Thoracic aorta (tissue), 2 donors: Measurements from ENCODE around the gene WNK1. TPM values are rescaled to one million over a fixed set of nuclear protein-coding genes. Genes with fewer than 3 reads are reported as not detected.
"Not testable (repeated sequence)": the region's sequence is repeated elsewhere in the genome, so short reads cannot be mapped to it uniquely, and the experiment has no call there.

Source experiments
- ATAC-seq: fragments of 150-250 bp; one replicate; pipeline ENCODE4 v1.8.0; 2017; ENCODE audit warnings: low read depth; ENCODE audit not compliant: insufficient number of reproducible peaks, low FRiP score
- DNase-seq: peaks from one replicate; pipeline ENCODE4 v3.0.0-alpha.2; 2020; ENCODE audit warnings: low spot score
- H3K27ac ChIP-seq, 2 donors: fragments of 200-600 bp; sonication (generic); 1 replicate in 1 of 2; 2 replicates in 1 of 2; pipeline ENCODE4 v1.5.1; 2016; ENCODE audit warnings: mild to moderate bottlenecking in 2 of 2, moderate library complexity in 2 of 2
- H3K27me3 ChIP-seq: fragments of 200-600 bp; sonication (generic); replicated peaks from 2 replicates; pipeline ENCODE4 v1.6.0; 2016; ENCODE audit warnings: mild to moderate bottlenecking; ENCODE audit not compliant: insufficient read depth
- H3K36me3 ChIP-seq: fragments of 200-600 bp; sonication (generic); one replicate; pipeline ENCODE4 v1.5.1; 2016
- H3K4me1 ChIP-seq, 2 donors: fragments of 200-600 bp; sonication (generic); 1 replicate in 1 of 2; 2 replicates in 1 of 2; pipeline versions ENCODE4 v1.5.1 to v1.6.0; 2016; ENCODE audit warnings: low read depth in 2 of 2, mild to moderate bottlenecking in 1 of 2; ENCODE audit not compliant: control insufficient read depth in 1 of 2
- H3K4me3 ChIP-seq: fragments of 200-600 bp; sonication (generic); 2 replicates; pipeline ENCODE4 v1.5.1; 2016; ENCODE audit warnings: mild to moderate bottlenecking
- H3K9me3 ChIP-seq: fragments of 200-600 bp; sonication (generic); 2 replicates; pipeline ENCODE4 v1.5.1; 2016
- CTCF ChIP-seq: fragments of 200-600 bp; sonication (generic); IDR thresholded peaks from one replicate; pipeline ENCODE4 v1.5.1; 2019; ENCODE audit warnings: antibody characterized with exemption
- total RNA-seq, 2 donors: library from RNA; depleted of rRNA; stranded (reverse); fragments of >200 nt; gene quantifications; one replicate each; pipeline versions ENCODE4 v1.1.0 to v1.2.3, GENCODE V29; 2016

Gene WNK1
- total RNA-seq: 100 to 1,000 TPM; 191 to 197 TPM

- Histone ChIP-seq H3K36me3 (no peaks in the 10 kb centered on the region), H3K4me3 (peak within 1 kb of the TSS; percentile 89), H3K4me1 (peaks cover 20 to 26% of the 10 kb centered on the region in 2 donors), H3K27me3 (no peaks in the 10 kb centered on the region), H3K9me3 (no peaks in the 10 kb centered on the region), H3K27ac (peak within 1 kb of the TSS; percentile 96 to 97)
- ATAC-seq (peak; percentile 72), DNase-seq (peak; percentile 92)
- no peak for TF ChIP-seq CTCF
Measured at GRCh38 chr12:751999-752694, at the start of gene WNK1. Gene WNK1 (plus strand): TSS chr12:752579. CDS start chr12:753566, 987 bp downstream.

DNA sequence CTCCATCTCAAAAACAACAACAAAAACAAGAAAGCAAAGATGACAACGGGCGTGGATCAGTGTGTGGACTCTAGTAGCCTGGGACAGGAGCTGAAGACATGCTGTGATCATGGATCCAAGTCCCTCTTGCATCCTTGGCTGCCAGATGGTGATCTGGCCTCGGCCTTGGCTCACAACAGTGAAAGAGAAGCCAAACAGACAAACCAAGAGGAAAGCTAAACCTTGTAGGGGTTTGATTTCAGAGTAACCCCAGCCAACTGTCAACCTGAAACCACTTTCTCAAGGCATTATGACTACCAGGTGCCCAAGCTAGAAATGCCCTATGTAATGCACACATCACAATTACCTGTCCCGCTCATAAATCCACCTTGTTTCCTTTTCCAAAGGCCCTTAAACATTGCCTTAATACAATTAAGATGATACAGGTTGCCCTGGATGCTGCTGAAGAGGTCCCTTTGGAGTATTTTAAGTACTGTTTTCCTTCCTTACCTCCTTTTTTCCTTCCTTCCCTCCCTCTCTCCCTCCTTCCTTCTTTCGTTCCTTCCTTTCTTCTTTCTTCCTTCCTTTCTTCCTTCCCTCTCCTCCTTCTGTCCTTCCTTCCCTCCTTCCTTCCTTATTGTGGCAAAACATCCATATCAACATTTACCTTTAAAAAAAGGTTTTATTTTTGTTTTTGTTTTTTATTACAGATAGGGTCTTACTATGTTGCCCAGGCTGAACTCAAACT lies 47.7 kb upstream of the WNK1 start:
- H3K9me3 ChIP-seq: no peaks in the 10 kb centered on the region
- DNase-seq: no peak
- no peak for TF ChIP-seq CTCF
- no peaks in the 10 kb centered on the region for H3K4me1 ChIP-seq
- no peak for ATAC-seq
- H3K36me3 ChIP-seq: no peaks in the 10 kb centered on the region
- no peak overlapping the region for H3K4me3 ChIP-seq
- H3K27me3 ChIP-seq: no peaks in the 10 kb centered on the region
- H3K27ac ChIP-seq: no peak overlapping the region

DNA sequence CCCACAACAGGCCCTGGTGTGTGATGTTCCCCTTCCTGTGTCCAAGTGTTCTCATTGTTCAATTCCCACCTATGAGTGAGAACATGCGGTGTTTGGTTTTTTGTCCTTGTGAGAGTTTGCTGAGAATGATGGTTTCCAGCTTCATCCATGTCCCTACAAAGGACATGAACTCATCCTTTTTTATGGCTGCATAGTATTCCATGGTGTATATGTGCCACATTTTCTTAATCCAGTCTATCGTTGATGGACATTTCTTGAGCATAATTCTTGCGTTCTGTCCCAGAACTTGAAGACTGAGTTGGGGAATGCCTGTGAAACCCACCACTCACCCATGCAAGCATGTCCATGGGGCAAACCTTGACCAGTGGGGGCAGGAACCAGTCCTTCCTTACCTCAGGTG lies 44.3 kb upstream of the WNK1 start:
- not testable (repeated sequence) for H3K27me3 ChIP-seq, H3K36me3 ChIP-seq, H3K4me3 ChIP-seq, ATAC-seq, H3K27ac ChIP-seq, H3K9me3 ChIP-seq, DNase-seq, H3K4me1 ChIP-seq

- Histone ChIP-seq H3K27ac (no peak overlapping the region), H3K36me3 (no peaks in the 10 kb centered on the region), H3K4me1 (no peaks in the 10 kb centered on the region), H3K27me3 (no peaks in the 10 kb centered on the region), H3K4me3 (no peak overlapping the region), H3K9me3 (no peaks in the 10 kb centered on the region)
- ATAC-seq (no peak), DNase-seq (no peak)
- no peak for TF ChIP-seq CTCF
Measured at GRCh38 chr12:709455-710020, 42.8 kb upstream of the WNK1 start.

DNA sequence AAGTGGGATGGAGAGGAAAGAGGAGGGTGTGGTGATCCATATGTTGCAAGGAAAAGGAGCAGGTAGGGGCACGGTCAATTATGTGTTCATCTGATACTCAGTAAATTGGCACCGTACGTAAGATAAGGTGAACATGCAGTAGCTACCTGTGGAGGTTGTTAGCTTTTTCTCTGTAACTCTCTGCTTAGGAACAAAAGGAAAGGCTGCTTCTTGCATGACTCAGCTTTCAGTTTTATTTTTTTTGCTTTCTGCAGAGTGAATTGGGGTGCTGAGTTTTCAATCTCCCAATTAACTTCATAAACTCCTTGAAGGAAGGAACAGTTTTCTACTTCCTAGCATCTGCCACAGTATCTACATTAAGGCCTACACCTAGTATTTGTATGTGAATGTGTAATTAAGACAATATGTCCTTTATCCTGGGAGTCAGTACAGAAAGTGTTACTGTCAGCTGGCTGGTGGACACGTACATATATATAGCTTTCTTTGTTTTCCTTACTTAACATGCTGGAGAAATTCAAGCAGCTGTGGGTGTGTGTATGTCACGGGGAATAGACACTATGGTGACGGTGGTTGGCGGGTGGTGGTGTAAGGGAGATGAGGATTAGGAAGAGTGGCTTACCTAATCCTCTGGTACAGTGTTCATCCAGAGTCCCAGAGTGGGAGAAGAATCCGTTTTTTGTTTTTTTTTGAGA lies 40.1 kb upstream of the WNK1 start:
- Histone ChIP-seq H3K36me3 (no peaks in the 10 kb centered on the region), H3K9me3 (no peaks in the 10 kb centered on the region), H3K27me3 (no peaks in the 10 kb centered on the region), H3K4me1 (no peaks in the 10 kb centered on the region), H3K27ac (no peak overlapping the region), H3K4me3 (no peak overlapping the region)
- TF ChIP-seq CTCF: no peak
- DNase-seq (no peak), ATAC-seq (no peak)
